SHP77 treated with DMSO at 0.1 percent for 48 hours (cell line): ENCODE results near the gene CCR4.
A peak's percentile ranks its signal among the peaks of the same experiment; 100 is the strongest.
"Not testable (repeated sequence)": the region's sequence is repeated elsewhere in the genome, so short reads cannot be mapped to it uniquely, and the experiment has no call there.

Experiments used
- DNase-seq: peaks from one replicate; lab custom pipeline; 2025; lab: John Stamatoyannopoulos, UW

The CCR4 gene

GRCh38 chr3:32952369-32953077, 1.1 kb downstream of the CCR4 start:
- DNase-seq, result no peak

- no peak for DNase-seq
Observed at GRCh38 chr3:32954506-32954905, 3.1 kb downstream of the CCR4 start.

- no peak for DNase-seq
Observed at GRCh38 chr3:32956750-32957570, 5.5 kb downstream of the CCR4 start.

GRCh38 chr3:32958509-32958908, 7.1 kb downstream of the CCR4 start:
- DNase-seq, result no peak

- no peak for DNase-seq
Observed at GRCh38 chr3:32959371-32959770, 7.9 kb downstream of the CCR4 start.

- no peak for DNase-seq
Observed at GRCh38 chr3:32960404-32961170, 9.1 kb downstream of the CCR4 start.

GRCh38 chr3:32961189-32961715, 9.8 kb downstream of the CCR4 start:
- no peak for DNase-seq

GRCh38 chr3:32963871-32964270, 12.4 kb downstream of the CCR4 start:
- DNase-seq, result no peak

- not testable (repeated sequence) for DNase-seq
Observed at GRCh38 chr3:32964781-32965180, 13.3 kb downstream of the CCR4 start.

GRCh38 chr3:32965617-32966213, 14.3 kb downstream of the CCR4 start:
- DNase-seq, result not testable (repeated sequence)

- DNase-seq, result not testable (repeated sequence)
Observed at GRCh38 chr3:32966627-32967026, 15.2 kb downstream of the CCR4 start.

GRCh38 chr3:32968166-32968919, 16.9 kb downstream of the CCR4 start:
- DNase-seq, result no peak

GRCh38 chr3:32968920-32969389, 17.5 kb downstream of the CCR4 start:
- no peak for DNase-seq

GRCh38 chr3:32969656-32970055, 18.2 kb downstream of the CCR4 start:
- peak; percentile 43 for DNase-seq

GRCh38 chr3:32971291-32971690, 19.8 kb downstream of the CCR4 start:
- not testable (repeated sequence) for DNase-seq

- no peak for DNase-seq
Observed at GRCh38 chr3:32972482-32973146, 21.2 kb downstream of the CCR4 start.

- no peak for DNase-seq
Observed at GRCh38 chr3:32973982-32974381, 22.5 kb downstream of the CCR4 start.

GRCh38 chr3:32975891-32976595, 24.6 kb downstream of the CCR4 start:
- DNase-seq, result no peak

GRCh38 chr3:32977861-32978260, 26.4 kb downstream of the CCR4 start:
- no peak for DNase-seq

GRCh38 chr3:32978331-32978730, 26.9 kb downstream of the CCR4 start:
- no peak for DNase-seq
